Ammon's horn (tissue), 1 donor: Measurements from ENCODE around the gene SLC49A4.
"Not testable (repeated sequence)": the region's sequence is repeated elsewhere in the genome, so short reads cannot be mapped to it uniquely, and the experiment has no call there.

Experiments
- DNase-seq: peaks from one replicate; pipeline ENCODE4 v3.0.0-alpha.2; 2016; ENCODE audit warnings: low spot score

SLC49A4 gene

DNA sequence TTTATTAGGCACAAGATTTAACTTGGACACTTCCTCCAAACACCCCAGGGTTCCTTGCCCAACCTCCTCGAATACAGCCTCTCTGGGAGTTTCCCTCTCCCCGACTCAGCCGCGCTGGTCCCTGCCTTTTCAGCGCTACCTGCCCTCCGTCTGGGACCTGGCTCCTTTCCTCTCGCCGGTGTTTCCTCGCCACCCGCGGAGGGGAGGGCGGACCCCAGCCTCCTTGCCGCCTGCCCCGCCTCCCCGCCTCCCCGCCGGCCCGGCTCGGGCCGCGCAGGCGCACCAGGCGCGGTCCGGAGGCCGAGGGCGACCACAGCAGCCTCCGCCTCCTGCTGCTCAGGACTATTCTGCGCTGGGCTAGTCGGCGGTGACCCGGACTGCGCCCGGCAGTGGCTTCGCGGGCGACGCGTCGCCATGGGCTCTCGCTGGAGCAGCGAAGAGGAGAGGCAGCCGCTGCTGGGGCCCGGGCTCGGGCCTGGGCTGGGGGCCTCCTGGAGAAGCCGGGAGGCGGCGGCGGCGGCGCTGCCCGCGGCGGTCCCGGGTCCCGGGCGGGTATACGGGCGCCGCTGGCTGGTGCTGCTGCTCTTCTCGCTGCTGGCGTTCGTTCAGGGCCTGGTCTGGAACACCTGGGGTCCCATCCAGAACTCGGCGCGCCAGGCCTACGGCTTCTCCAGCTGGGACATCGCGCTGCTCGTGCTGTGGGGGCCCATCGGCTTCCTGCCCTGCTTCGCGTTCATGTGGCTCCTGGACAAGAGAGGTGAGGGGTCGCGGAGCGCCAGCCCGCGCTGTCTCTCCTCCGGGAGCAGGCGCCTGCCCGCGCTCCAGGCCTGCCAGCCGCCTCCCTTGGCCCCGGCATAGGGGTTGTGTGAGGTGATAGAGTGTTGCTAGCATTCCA lies at the start of gene SLC49A4:
Gene SLC49A4, plus strand, starts transcription at position 291 of the 895 bp plus-strand sequence. Its CDS starts 124 bp downstream, at position 415.
- peak; percentile 78 for DNase-seq

DNA sequence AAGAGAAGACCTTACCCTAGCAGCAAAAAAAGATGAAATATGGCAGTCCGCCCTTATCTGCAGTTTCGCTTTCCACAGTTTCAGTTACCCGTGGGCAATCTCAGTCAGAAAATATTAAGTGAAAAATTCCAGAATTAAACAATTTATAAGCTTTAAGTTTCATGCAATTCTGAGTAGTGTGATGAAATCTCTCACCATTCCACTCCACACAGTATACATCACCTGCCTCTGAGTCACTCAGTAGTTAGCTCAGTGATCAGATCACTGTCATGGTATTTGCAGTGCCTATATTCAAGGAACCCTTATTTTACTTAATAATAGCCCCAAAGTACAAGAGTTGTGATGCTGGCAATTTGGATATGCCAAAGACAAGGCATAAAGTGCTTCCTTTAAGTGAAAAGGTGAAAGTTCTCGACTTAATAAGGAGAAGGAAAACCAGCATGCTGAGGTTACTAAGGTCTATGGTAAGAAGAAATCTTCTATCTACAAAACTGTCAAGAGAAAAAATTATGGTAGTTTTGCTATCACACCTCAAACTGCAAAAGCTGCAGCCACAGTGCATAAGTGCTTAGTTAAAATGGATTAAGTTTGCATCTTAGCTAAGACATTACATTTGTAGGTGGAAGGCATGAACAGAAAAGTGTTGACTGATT lies 49.4 kb upstream of the SLC49A4 start:
- no peak for DNase-seq

GRCh38 chr3:122747295-122747694 lies 47.6 kb upstream of the SLC49A4 start:
- DNase-seq = not testable (repeated sequence)

GRCh38 chr3:122748347-122748746 lies 46.5 kb upstream of the SLC49A4 start:
- no peak for DNase-seq

DNA sequence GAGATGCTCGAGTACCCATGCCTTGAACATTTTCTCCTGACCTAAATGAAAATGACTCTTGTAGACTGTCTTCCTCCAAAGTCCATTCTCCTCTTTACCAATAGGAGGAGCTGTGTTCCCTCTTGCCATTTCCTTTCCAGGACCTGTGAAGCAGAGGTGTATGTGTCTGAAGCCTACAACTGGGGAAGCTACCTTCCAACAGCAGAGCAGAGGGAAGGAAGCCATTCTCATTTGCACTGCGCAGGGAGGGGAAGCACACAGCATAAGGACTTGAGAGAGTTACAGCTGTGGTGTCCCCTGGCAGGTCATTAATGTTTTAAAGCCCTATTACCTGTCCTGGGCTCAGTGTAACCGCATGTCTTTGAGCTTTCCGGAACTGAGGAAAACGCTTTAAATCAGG lies 39.9 kb upstream of the SLC49A4 start:
- DNase-seq = no peak

- no peak for DNase-seq
Observed at GRCh38 chr3:122755491-122755890, 39.4 kb upstream of the SLC49A4 start.

DNA sequence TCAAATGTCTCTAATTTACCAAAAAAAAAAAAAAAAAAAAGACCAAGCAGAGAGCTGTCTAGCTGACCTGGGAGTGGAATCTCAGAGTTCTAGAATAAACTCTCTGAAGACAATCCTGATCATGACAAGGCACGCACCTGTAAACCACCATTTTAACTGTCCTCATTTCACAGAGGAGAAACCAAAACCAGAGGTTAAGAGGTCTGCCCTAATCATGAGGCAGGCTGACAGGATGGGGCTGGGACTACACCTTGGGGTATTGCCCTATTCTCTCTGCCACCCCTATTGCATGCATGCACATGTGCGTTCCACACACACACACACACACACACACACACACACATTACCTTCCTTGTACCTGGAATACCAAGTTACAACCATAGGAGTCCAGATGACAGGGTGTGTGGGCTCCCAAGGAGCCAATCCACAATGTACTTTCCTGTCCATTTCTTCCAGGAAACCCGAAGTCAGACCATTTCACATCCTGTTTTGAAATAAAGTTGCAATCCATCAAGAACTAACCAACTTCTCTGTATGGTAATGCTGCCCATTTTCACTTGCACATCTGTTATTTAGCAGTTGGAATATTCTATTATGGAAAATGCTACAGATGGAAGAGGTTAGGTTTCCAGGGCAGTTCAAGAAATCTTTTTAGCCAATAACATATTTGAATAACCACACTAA lies 35.9 kb upstream of the SLC49A4 start:
- DNase-seq = no peak

- no peak for DNase-seq
Observed at GRCh38 chr3:122760453-122761271, 34.2 kb upstream of the SLC49A4 start.

DNA sequence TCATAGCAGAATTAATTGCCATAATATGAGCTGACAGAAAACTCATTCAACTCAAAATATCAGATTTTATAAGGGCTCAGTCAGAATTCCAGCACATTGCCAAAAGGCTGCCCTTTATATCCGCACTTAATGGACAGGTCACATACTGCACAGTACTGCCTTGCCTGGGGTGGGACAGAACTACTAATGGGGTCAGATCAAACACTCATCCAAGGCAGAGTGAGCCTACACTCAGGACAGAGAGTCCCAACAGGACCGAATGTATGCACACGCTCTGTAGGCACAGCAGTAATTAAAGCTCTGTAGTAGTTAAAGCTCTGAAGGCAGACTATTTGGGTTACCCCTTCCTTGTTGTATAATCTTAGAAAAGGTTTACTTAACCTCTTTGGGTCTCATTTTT lies 28.4 kb upstream of the SLC49A4 start:
- DNase-seq = no peak

DNA sequence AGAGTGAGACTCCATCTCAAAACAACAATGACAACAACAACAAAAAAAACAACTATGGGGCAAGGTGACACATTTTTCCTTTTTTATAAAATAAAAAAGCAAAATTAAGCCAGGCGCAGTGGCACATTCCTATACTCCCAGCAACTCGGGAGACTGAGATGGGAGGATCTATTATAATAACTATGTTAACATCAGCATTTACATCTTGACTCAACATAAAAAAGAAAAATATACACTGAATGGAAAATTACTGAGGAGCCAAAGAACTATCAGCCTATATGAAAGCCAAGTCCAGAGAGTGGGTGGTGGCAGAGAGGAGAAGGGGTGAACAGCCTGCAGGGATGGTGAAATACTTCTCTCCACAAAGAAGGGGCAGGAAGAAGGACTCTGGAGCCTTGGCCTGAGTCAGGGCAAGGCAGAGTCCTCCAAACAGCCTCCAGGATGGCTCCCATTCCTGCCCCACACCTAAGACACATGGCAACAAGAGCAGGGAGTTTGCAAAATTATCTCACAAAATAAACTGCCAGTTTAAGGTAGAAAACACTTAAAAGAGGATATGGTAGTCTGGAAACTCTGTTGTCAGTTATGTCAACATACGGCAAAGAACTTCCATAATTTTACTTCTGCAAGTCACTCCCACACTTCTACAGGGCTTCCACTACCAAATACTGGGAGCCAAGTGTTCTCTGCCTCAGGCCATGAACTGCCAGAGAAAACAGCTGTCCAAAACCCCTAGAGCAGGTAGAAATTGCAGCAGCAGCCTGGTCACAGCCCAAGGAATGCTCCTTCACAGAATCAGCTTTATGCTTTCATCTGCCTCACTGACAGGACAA lies 27.1 kb upstream of the SLC49A4 start:
- no peak for DNase-seq

- no peak for DNase-seq
Observed at GRCh38 chr3:122770521-122771202, 24.2 kb upstream of the SLC49A4 start.

DNA sequence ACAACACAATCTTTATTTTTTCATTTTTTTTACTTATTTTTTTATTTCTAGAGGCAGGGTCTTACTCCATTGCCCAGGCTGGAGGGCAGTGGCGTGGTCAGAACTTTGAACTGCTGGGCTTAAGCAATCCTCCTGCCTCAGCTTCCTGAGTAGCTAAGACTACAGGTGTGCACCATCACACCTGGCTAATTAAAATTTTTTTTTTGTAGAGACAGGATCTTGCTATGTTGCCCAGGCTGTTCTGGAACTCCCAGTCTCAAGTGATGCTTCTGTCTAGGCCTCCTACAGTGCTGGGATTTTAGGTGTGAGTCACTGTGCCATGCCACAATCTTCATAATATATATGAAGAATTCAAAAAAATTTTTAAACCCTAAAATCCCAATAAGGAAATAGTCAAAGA lies 22.0 kb upstream of the SLC49A4 start:
- DNase-seq = no peak

DNA sequence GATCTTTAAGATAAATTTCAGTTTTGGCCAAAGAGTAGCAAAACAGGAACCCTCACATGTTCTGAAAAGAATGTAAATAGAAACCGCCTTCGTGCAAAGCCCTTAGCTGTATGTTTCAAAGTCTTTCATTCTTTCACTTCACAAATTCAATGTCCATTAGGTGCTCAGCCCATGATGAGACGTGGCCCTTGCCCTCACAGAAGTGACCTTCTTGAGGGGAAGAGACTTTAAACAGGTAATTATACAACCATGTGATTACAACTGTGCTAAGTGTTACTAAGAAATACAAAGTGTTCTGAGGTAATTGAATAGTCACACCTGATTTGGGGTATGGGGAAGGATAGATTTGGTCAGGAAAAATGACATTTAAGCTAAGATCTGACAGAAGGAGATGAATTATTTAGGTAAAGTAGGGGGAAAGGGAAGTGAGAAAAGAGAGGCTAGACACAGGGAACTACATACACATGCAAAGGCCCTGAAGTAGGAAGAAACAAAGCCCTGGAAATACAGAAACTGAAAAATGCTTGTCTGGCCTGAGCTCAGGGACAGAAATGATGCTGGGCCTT lies 20.8 kb upstream of the SLC49A4 start:
- DNase-seq = no peak

- DNase-seq = no peak
Observed at GRCh38 chr3:122774564-122774963, 20.3 kb upstream of the SLC49A4 start.

GRCh38 chr3:122776675-122777468 lies 18.0 kb upstream of the SLC49A4 start:
- no peak for DNase-seq

DNA sequence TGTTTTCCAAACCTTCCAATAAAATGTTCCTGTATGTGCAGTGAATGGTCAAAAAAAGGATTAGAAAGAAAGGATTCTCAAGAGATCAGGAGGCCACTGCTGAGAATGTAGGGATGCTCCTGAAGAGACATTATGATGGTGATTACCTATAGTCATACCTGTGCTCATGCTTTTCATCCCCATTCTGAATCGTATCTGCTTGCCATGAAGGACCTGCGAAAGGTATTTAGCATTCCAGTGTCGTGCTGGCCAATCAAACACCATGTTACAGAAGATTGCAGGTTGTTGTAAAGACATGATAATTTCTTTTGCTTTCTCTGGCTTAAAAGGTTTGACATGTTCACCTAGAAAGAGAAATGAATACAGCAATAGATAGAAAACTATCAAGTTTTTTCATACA lies 17.3 kb upstream of the SLC49A4 start:
- no peak for DNase-seq

- no peak for DNase-seq
Observed at GRCh38 chr3:122782804-122783203, 12.1 kb upstream of the SLC49A4 start.

DNA sequence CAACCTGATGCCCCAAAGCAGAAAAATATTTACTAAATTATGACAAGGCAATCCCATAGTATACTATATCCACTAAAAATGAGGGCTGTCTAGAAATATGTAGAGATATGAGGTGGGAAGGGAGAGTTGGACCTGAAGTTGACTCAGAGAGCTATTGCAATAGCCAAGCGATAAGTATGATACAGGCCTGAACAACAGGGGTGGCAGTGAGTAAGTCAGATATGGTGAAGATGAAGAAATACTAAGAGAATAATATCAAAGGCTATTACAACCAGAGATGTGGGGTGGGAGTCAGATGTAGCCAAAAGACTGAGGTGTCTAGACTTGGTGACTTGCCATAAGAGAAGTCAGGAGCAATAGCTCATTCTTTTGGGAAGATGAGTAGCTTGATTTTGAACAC lies 10.4 kb upstream of the SLC49A4 start:
- no peak for DNase-seq

DNA sequence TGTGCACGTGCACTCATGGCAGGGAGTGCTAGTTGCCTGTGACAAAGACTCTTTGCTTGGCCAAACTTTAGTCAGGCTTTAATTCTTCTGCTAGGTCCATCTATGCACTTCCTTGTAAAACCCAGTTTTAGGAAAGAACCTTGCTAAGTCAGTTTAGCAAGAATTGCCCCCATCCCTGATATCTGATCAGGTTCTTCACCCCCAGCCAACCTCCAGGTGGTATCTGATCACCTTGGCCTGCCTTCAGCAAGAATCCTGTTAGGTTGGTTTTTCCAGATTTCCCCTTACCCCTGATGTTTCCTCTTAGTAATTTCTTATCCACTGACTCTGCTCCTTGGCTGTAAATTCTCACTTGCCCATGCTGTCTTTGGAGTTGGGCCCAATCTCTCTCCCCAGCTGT lies 9.6 kb upstream of the SLC49A4 start:
- DNase-seq = no peak
